Liver (tissue), 9 donors: ENCODE results near the gene TMEM255A. TPM values are rescaled to one million over a fixed set of nuclear protein-coding genes. Genes with fewer than 3 reads are reported as not detected.

Source experiments
- DNase-seq: peaks from one replicate; pipeline ENCODE4 v3.0.0-alpha.2; 2017; ENCODE audit warnings: low spot score
- H3K27ac ChIP-seq, 2 donors: one replicate each; pipeline ENCODE4 v1.7.0; 2013; ENCODE audit warnings: inconsistent platforms in 2 of 2, low read length in 2 of 2, control low read depth in 1 of 2, low read depth in 1 of 2, mild to moderate bottlenecking in 1 of 2
- H3K27me3 ChIP-seq, 4 donors: one replicate each; pipeline versions ENCODE4 v1.6.1 to v1.7.0; 2013; ENCODE audit warnings: low read length in 3 of 4, inconsistent platforms in 1 of 4, mild to moderate bottlenecking in 1 of 4, moderate library complexity in 1 of 4; ENCODE audit not compliant: control insufficient read depth in 4 of 4, insufficient read depth in 4 of 4
- H3K36me3 ChIP-seq, 4 donors: one replicate each; pipeline versions ENCODE4 v1.6.1 to v1.7.0; 2013; ENCODE audit warnings: low read length in 3 of 4, mild to moderate bottlenecking in 3 of 4, low read depth in 1 of 4, moderate library complexity in 1 of 4; ENCODE audit not compliant: control insufficient read depth in 4 of 4, insufficient read depth in 3 of 4
- H3K4me1 ChIP-seq, 4 donors: one replicate each; pipeline versions ENCODE4 v1.6.1 to v1.7.0; 2013; ENCODE audit warnings: low read length in 3 of 4, mild to moderate bottlenecking in 3 of 4, moderate library complexity in 1 of 4; ENCODE audit not compliant: control insufficient read depth in 4 of 4, insufficient read depth in 4 of 4
- H3K4me3 ChIP-seq, 3 donors: one replicate each; pipeline versions ENCODE4 v1.6.1 to v1.7.0; 2013; ENCODE audit warnings: low read length in 3 of 3, control low read depth in 1 of 3, low read depth in 1 of 3, mild to moderate bottlenecking in 1 of 3
- H3K9ac ChIP-seq, 2 donors: one replicate each; pipeline ENCODE4 v1.7.0; 2013; ENCODE audit warnings: low read length in 2 of 2, mild to moderate bottlenecking in 2 of 2, moderate library complexity in 2 of 2, control low read depth in 1 of 2, low read depth in 1 of 2
- H3K9me3 ChIP-seq, 4 donors: one replicate each; pipeline versions ENCODE4 v1.6.1 to v1.7.0; 2013; ENCODE audit warnings: low read length in 3 of 4; ENCODE audit not compliant: control insufficient read depth in 4 of 4
- CTCF ChIP-seq: fragments of 150-350 bp; IDR thresholded peaks from 2 replicates; pipeline ENCODE4 v1.5.1; 2017; ENCODE audit warnings: improper control_type of control experiment, low read depth, low read length; ENCODE audit not compliant: missing input control
- EGR1 ChIP-seq, 2 donors: IDR thresholded peaks; 2 replicates each; pipeline ENCODE4 v1.6.1; 2016 to 2018; ENCODE audit warnings: antibody characterized with exemption in 2 of 2, low read depth in 2 of 2
- FOXA1 ChIP-seq: IDR thresholded peaks from 2 replicates; pipeline ENCODE4 v1.6.1; 2016; ENCODE audit warnings: antibody characterized with exemption
- FOXA2 ChIP-seq: IDR thresholded peaks from 2 replicates; pipeline ENCODE4 v1.6.1; 2016; ENCODE audit warnings: antibody characterized with exemption
- HNF4A ChIP-seq, 2 donors: conservative IDR thresholded peaks; 2 replicates each; pipeline ENCODE4 v1.6.1; 2016; ENCODE audit warnings: antibody characterized with exemption in 2 of 2, mild to moderate bottlenecking in 2 of 2
- HNF4G ChIP-seq: IDR thresholded peaks from 2 replicates; pipeline ENCODE4 v1.6.1; 2016; ENCODE audit warnings: antibody characterized with exemption
- MAX ChIP-seq: IDR thresholded peaks from 2 replicates; pipeline ENCODE4 v1.6.1; 2016; ENCODE audit warnings: antibody characterized with exemption
- NR2F2 ChIP-seq: IDR thresholded peaks from 2 replicates; pipeline ENCODE4 v1.6.1; 2016; ENCODE audit warnings: antibody characterized with exemption
- RAD21 ChIP-seq, 2 donors: IDR thresholded peaks; 2 replicates each; pipeline ENCODE4 v1.6.1; 2016; ENCODE audit warnings: antibody characterized with exemption in 2 of 2, mild to moderate bottlenecking in 2 of 2
- REST ChIP-seq: IDR thresholded peaks from 2 replicates; pipeline ENCODE4 v1.6.1; 2016; ENCODE audit warnings: antibody characterized with exemption, mild to moderate bottlenecking
- RXRA ChIP-seq, 2 donors: IDR thresholded peaks; 2 replicates each; pipeline ENCODE4 v1.6.1; 2017 to 2018; ENCODE audit warnings: antibody characterized with exemption in 2 of 2, mild to moderate bottlenecking in 1 of 2
- SP1 ChIP-seq: IDR thresholded peaks from 2 replicates; pipeline ENCODE4 v1.6.1; 2018; ENCODE audit warnings: antibody characterized with exemption, mild to moderate bottlenecking
- TAF1 ChIP-seq: conservative IDR thresholded peaks from 2 replicates; pipeline ENCODE4 v1.6.1; 2016; ENCODE audit warnings: antibody characterized with exemption, mild to moderate bottlenecking
- YY1 ChIP-seq: IDR thresholded peaks from 2 replicates; pipeline ENCODE4 v1.6.1; 2016; ENCODE audit warnings: antibody characterized with exemption, mild to moderate bottlenecking
- ZBTB33 ChIP-seq: IDR thresholded peaks from 2 replicates; pipeline ENCODE4 v1.6.1; 2016; ENCODE audit warnings: antibody characterized with exemption
- whole genome bisulfite sequencing: extraction: QIAGEN DNeasy Blood & Tissue Kit; methylation state at CpG from one replicate; pipeline ENCODE4 v1.1.7; 2013; 5-methylcytosine and 5-hydroxymethylcytosine counted together
- polyA plus RNA-seq, 2 donors: library from polyadenylated mRNA; stranded (reverse) in 1 of 2; unstranded in 1 of 2; fragments of 200-250 nt in 1 of 2; fragments of >200 nt in 1 of 2; fragmentation: Nextera tagmentation in 1 of 2; extraction: Ambion mirVana in 1 of 2; gene quantifications; one replicate each; pipeline versions ENCODE4 v1.2.1 to v1.2.3, GENCODE V29; 2013 to 2015
- total RNA-seq, 2 donors: library from RNA; depleted of rRNA; stranded (reverse); fragments of >200 nt; gene quantifications; one replicate each; pipeline ENCODE4 v1.2.3, GENCODE V29; 2014
- TF ChIP-seq, protein P1 (sequence below): IDR thresholded peaks from 2 replicates; pipeline ENCODE4 v1.6.1; 2016; ENCODE audit warnings: antibody characterized with exemption
- donor health status: healthy.
- donor health status: healthy.
- donor health status: healthy.
- donor health status: healthy.
- donor health status: healthy.

TMEM255A gene
- total and polyA plus RNA-seq, 4 donors, result 0.08 TPM; not detected in 3

- TF ChIP-seq REST (no peak), EGR1 (IDR thresholded peaks at IDR 0.05; ENCODE audit: low read depth in 2 of 2) (no peak)
- TF ChIP-seq, protein P1, sequence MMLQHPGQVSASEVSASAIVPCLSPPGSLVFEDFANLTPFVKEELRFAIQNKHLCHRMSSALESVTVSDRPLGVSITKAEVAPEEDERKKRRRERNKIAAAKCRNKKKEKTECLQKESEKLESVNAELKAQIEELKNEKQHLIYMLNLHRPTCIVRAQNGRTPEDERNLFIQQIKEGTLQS, result no peak
Measured at GRCh38 chrX:120358737-120359456, 47.6 kb upstream of the TMEM255A start (continued).

DNA sequence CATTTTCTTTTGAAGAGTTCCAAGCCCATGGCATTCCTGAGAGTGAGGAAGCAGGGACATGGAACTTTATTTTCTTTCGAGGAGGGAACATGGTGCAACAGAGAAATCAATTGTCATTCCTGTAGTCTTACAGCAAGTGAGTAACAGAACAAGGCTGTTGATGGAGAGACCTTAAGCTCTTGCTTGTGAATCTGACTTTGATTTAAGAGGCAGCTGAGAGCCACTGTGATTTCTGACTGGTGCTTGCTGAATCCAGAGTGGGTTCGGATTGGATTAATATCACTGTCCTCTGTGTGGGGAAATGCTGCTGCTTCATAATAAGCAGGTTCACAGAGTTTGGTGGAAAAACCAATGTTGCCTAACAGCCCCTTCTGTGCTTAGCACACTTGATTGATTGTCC lies 45.9 kb upstream of the TMEM255A start:
- H3K27me3 ChIP-seq, result peaks cover 0 to 2% (median 0%) of the 10 kb centered on the region in 4 donors
- no peak overlapping the region for H3K9ac ChIP-seq
- no peak overlapping the region for H3K4me3 ChIP-seq
- 67% methylated on average over 2 of the region's 2 CpGs for WGBS
- DNase-seq, result no peak
- H3K9me3 ChIP-seq, result peaks cover 0 to 2% (median 0%) of the 10 kb centered on the region in 4 donors
- no peaks in the 10 kb centered on the region for H3K4me1 ChIP-seq
- TF ChIP-seq YY1 (no peak), FOXA1 (no peak), RAD21 (IDR thresholded peaks at IDR 0.05) (no peak), RXRA (IDR thresholded peaks at IDR 0.05) (no peak), MAX (no peak), HNF4G (no peak), ZBTB33 (no peak), FOXA2 (no peak), TAF1 (no peak), CTCF (no peak), HNF4A (conservative IDR thresholded peaks at IDR 0.05) (no peak), SP1 (no peak), EGR1 (IDR thresholded peaks at IDR 0.05; ENCODE audit: low read depth in 2 of 2) (no peak), NR2F2 (no peak)
- TF ChIP-seq, protein P1, result no peak
- H3K36me3 ChIP-seq, result no peaks in the 10 kb centered on the region
- H3K27ac ChIP-seq, result no peak overlapping the region
